ENCODE measurements around the gene RIMKLB. TPM values are rescaled to one million over a fixed set of nuclear protein-coding genes. Genes with fewer than 3 reads are reported as not detected.

RIMKLB gene
- total RNA-seq, 2 experiments from 2014 or later, result 4.7 TPM

Other genes with a start within 250 kb of the RIMKLB start
- not detected for gene CLEC6A, start 242.0 kb upstream of the RIMKLB start, total RNA-seq
- not detected for gene CLEC4D, start 184.5 kb upstream of the RIMKLB start, total RNA-seq
- not detected for gene CLEC4E, start 157.1 kb upstream of the RIMKLB start, total RNA-seq
- gene AICDA, start 85.1 kb upstream of the RIMKLB start, total RNA-seq, result not detected
- gene MFAP5, start 35.2 kb upstream of the RIMKLB start, total RNA-seq, result not detected
- not detected for gene A2ML1, start 124.6 kb downstream of the RIMKLB start, total RNA-seq
- gene PHC1, start 216.5 kb downstream of the RIMKLB start, total RNA-seq, result 10 to 100 TPM; 25.0 TPM